Mammary epithelial cell (primary cell): ENCODE measurements around the gene MUC5AC.

ENCODE experiments used
- CTCF ChIP-seq, 2 donors: IDR thresholded peaks in 1 of 2; conservative IDR thresholded peaks in 1 of 2; 2 replicates each; pipeline ENCODE4 v1.5.1; 2011 to 2012; ENCODE audit warnings: inconsistent platforms in 2 of 2, low read length in 2 of 2, mild to moderate bottlenecking in 2 of 2, control low read depth in 1 of 2, low read depth in 1 of 2; ENCODE audit not compliant: insufficient read depth in 1 of 2; ENCODE audit errors: extremely low read depth in 1 of 2
- EZH2 ChIP-seq: IDR thresholded peaks from 2 replicates; pipeline ENCODE4 v1.6.1; 2012; ENCODE audit warnings: low read length, inconsistent platforms, borderline replicate concordance

GRCh38 chr11:1217151-1217550 lies 59.4 kb downstream of the MUC5AC start:
- TF ChIP-seq EZH2: no peak
- no peak for TF ChIP-seq CTCF (conservative IDR thresholded peaks at IDR 0.05 in 1 of 2, IDR thresholded peaks at IDR 0.05 in 1 of 2; ENCODE audit: extremely low read depth in 1 of 2, insufficient read depth in 1 of 2, low read depth in 1 of 2, low read length in 2 of 2)
